IMR-90 (cell line): Measurements from ENCODE around the gene KCNH5. TPM values are rescaled to one million over a fixed set of nuclear protein-coding genes. Genes with fewer than 3 reads are reported as not detected.

Experiments used
- ATAC-seq: fragments of 200-7000 bp; cut with Tn5 transposase; 2 replicates; pipeline ENCODE4 v1.9.1; 2020; ENCODE audit warnings: low read depth, mild to moderate bottlenecking, moderate library complexity
- BruUV-seq: library from RNA; stranded (reverse); fragments of 400-500 nt; replicated peaks from 2 replicates; lab custom pipeline; 2021; lab: Mats Ljungman, UMichigan
- CTCF ChIA-PET: fragments of 300-600 bp; formaldehyde crosslinking; extraction: SDS; loops from one replicate; lab custom pipeline; 2021; ENCODE audit warnings: antibody characterized with exemption; lab: Yijun Ruan, JAX
- POLR2A ChIA-PET: fragments of 300-600 bp; sonication (Branson Sonifier 250); formaldehyde crosslinking; loops from one replicate; lab custom pipeline; 2022; ENCODE audit warnings: antibody characterized with exemption; ENCODE audit not compliant: unreplicated experiment; lab: Charles Lee
- DNase-seq: peaks from one replicate; pipeline ENCODE4 v3.0.0; 2013
- H2AFZ ChIP-seq: replicated peaks from 2 replicates; pipeline ENCODE3; 2013; ENCODE audit warnings: low read length, mild to moderate bottlenecking; ENCODE audit not compliant: poor library complexity
- H2AK5ac ChIP-seq: 2 replicates; pipeline ENCODE4 v1.6.1; 2013; ENCODE audit warnings: low read depth, low read length, inconsistent platforms
- H2AK9ac ChIP-seq: replicated peaks from 2 replicates; pipeline ENCODE3; 2013; ENCODE audit warnings: mild to moderate bottlenecking, low read depth, low read length, moderate library complexity; ENCODE audit not compliant: poor library complexity
- H2BK120ac ChIP-seq: 2 replicates; pipeline ENCODE4 v1.6.1; 2013; ENCODE audit warnings: low read depth, low read length, inconsistent platforms
- H2BK15ac ChIP-seq: 3 replicates; pipeline ENCODE4 v1.6.1; 2013; ENCODE audit warnings: low read depth, low read length, inconsistent platforms
- H2BK20ac ChIP-seq: 2 replicates; pipeline ENCODE4 v1.6.1; 2013; ENCODE audit warnings: low read depth, mild to moderate bottlenecking, inconsistent platforms, low read length, moderate library complexity
- H2BK5ac ChIP-seq: 2 replicates; pipeline ENCODE4 v1.6.1; 2013; ENCODE audit warnings: mild to moderate bottlenecking, low read depth, low read length, inconsistent platforms; ENCODE audit not compliant: poor library complexity, severe bottlenecking
- H3K14ac ChIP-seq: replicated peaks from 2 replicates; pipeline ENCODE4 v1.6.1; 2013; ENCODE audit warnings: low read depth, low read length, inconsistent platforms
- H3K18ac ChIP-seq: 2 replicates; pipeline ENCODE4 v1.6.1; 2013; ENCODE audit warnings: low read depth, low read length, control low read depth
- H3K23ac ChIP-seq: 2 replicates; pipeline ENCODE4 v1.6.1; 2013; ENCODE audit warnings: low read depth, low read length, inconsistent platforms
- H3K27ac ChIP-seq: 2 replicates; pipeline ENCODE4 v1.5.1; 2013; ENCODE audit warnings: mild to moderate bottlenecking, control low read depth, low read length; ENCODE audit not compliant: insufficient read depth
- H3K27me3 ChIP-seq: 2 replicates; pipeline ENCODE4 v1.6.1; 2013; ENCODE audit warnings: low read length; ENCODE audit not compliant: control insufficient read depth, insufficient read depth
- H3K36me3 ChIP-seq: 2 replicates; pipeline ENCODE4 v1.6.1; 2013; ENCODE audit warnings: low read length, mixed read lengths; ENCODE audit not compliant: control insufficient read depth, insufficient read depth
- H3K4ac ChIP-seq: 2 replicates; pipeline ENCODE4 v1.6.1; 2013; ENCODE audit warnings: low read depth, low read length, inconsistent platforms
- H3K4me1 ChIP-seq: 2 replicates; pipeline ENCODE4 v1.6.1; 2013; ENCODE audit warnings: low read length, mixed read lengths; ENCODE audit not compliant: control insufficient read depth, insufficient read depth
- H3K4me2 ChIP-seq: 2 replicates; pipeline ENCODE4 v1.6.1; 2013; ENCODE audit warnings: low read depth, mild to moderate bottlenecking, control low read depth, low read length, moderate library complexity
- H3K4me3 ChIP-seq: 2 replicates; pipeline ENCODE4 v1.5.1; 2013; ENCODE audit warnings: low read depth, mild to moderate bottlenecking, control low read depth, low read length, moderate library complexity; ENCODE audit not compliant: insufficient read depth
- H3K56ac ChIP-seq: 2 replicates; pipeline ENCODE4 v1.6.1; 2013; ENCODE audit warnings: low read length, inconsistent platforms; ENCODE audit not compliant: insufficient read depth; ENCODE audit errors: extremely low read depth
- H3K79me1 ChIP-seq, 2 experiments: 2 replicates each; pipeline ENCODE4 v1.6.1; 2013; ENCODE audit warnings: low read length in 2 of 2, inconsistent platforms in 1 of 2, low read depth in 1 of 2
- H3K9ac ChIP-seq: 2 replicates; pipeline ENCODE4 v1.6.1; 2013; ENCODE audit warnings: low read depth, low read length, control low read depth
- H3K9me1 ChIP-seq: 2 replicates; pipeline ENCODE4 v1.6.1; 2013; ENCODE audit warnings: low read length, inconsistent platforms; ENCODE audit not compliant: insufficient read depth
- H3K9me3 ChIP-seq: 2 replicates; pipeline ENCODE4 v1.6.1; 2013; ENCODE audit warnings: low read length; ENCODE audit not compliant: control insufficient read depth, insufficient read depth
- H4K20me1 ChIP-seq: 2 replicates; pipeline ENCODE4 v1.6.1; 2013; ENCODE audit warnings: low read length, inconsistent platforms; ENCODE audit not compliant: insufficient read depth
- H4K5ac ChIP-seq: 2 replicates; pipeline ENCODE4 v1.6.1; 2013; ENCODE audit warnings: mild to moderate bottlenecking, low read depth, low read length, control low read depth
- H4K8ac ChIP-seq, 2 experiments: 2 replicates each; pipeline ENCODE4 v1.6.1; 2013; ENCODE audit warnings: low read depth in 2 of 2, low read length in 2 of 2, control low read depth in 1 of 2, inconsistent platforms in 1 of 2
- H4K91ac ChIP-seq: 2 replicates; pipeline ENCODE4 v1.6.1; 2013; ENCODE audit warnings: low read depth, low read length, inconsistent platforms; ENCODE audit not compliant: insufficient read depth
- MAFK ChIP-seq: IDR thresholded peaks from 2 replicates; pipeline ENCODE4 v1.6.1; 2012; ENCODE audit warnings: low read depth, low read length, improper control_type of control experiment
- SMC3 ChIP-seq: fragments of 150-350 bp; IDR thresholded peaks from 2 replicates; pipeline ENCODE4 v1.6.1; 2016; ENCODE audit warnings: low read depth, mild to moderate bottlenecking, antibody characterized with exemption, low read length, moderate library complexity
- WGBS, 2 experiments: methylation state at CpG; one replicate each; pipeline versions ENCODE4 v1.1.5 to v1.1.7; 2013; ENCODE audit warnings: missing lambda C conversion rate in 2 of 2; ENCODE audit not compliant: insufficient read length in 1 of 2; ENCODE audit errors: extremely low coverage in 2 of 2; 5-methylcytosine and 5-hydroxymethylcytosine counted together
- dilution Hi-C: fragments of 300-500 bp; cut with HindIII; formaldehyde crosslinking; loops from one replicate; pipeline ENCODE4 v1.14.3; 2018; ENCODE audit warnings: low sequenced_read_pairs; ENCODE audit not compliant: unreplicated experiment
- in situ Hi-C: fragments of 300-500 bp; cut with MboI; formaldehyde crosslinking; loops from 3 replicates; pipeline ENCODE4 v1.14.3; 2019; ENCODE audit warnings: low sequenced_read_pairs, inconsistent platforms, mixed read lengths
- intact Hi-C: fragments of 100-400 bp; cut with micrococcal nuclease; formaldehyde crosslinking; loops from 2 replicates; pipeline ENCODE4 v1.10.0; 2022
- polyA plus RNA-seq, 3 experiments: library from polyadenylated mRNA; depleted of rRNA; stranded (reverse); fragments of >200 nt; gene quantifications; 2 replicates each; pipeline ENCODE4 v1.2.3, GENCODE V29; 2012; ENCODE audit warnings: low replicate concordance in 1 of 3
- total RNA-seq: library from RNA; depleted of rRNA; stranded (reverse); fragments of >200 nt; gene quantifications from 2 replicates; pipeline ENCODE4 v1.2.3, GENCODE V29; 2012

The KCNH5 gene
- total and polyA plus RNA-seq, 2 of the 4 experiments (the other 2 are of a cell fraction), result under 0.01 to 0.03 TPM

GRCh38 chr14:62776300-62776699 is 269.0 kb downstream of the KCNH5 start:
- H3K4me2 ChIP-seq, result no peak overlapping the region
- no peak overlapping the region for H3K56ac ChIP-seq
- peak overlapping the region; percentile 29; the same call in 1 of the 2 replicates for H3K27ac ChIP-seq
- in situ Hi-C loops, result no loop called here
- H4K5ac ChIP-seq, result no peak overlapping the region; the same call in 1 of the 2 replicates
- H2AK9ac ChIP-seq, result no peak overlapping the region
- H2BK20ac ChIP-seq, result no peak overlapping the region; the same call in 1 of the 2 replicates
- dilution Hi-C loops, result no loop called here
- H3K9me3 ChIP-seq, result no peaks in the 10 kb centered on the region
- ChIA-PET CTCF (no interaction called here), POLR2A (no interaction called here)
- DNase-seq (peak; percentile 86), ATAC-seq (peak; percentile 78)
- no peak for TF ChIP-seq SMC3
- no peak for TF ChIP-seq MAFK
- no TSS peak for BruUV-seq
- H3K27me3 ChIP-seq, result no peaks in the 10 kb centered on the region
- H3K9me1 ChIP-seq, result no peaks in the 10 kb centered on the region; the same call in 1 of the 2 replicates
- H4K20me1 ChIP-seq, result no peaks in the 10 kb centered on the region
- no peak overlapping the region for H2AK5ac ChIP-seq
- H3K18ac ChIP-seq, result peak overlapping the region; percentile 27; the same call in 1 of the 2 replicates
- H2BK15ac ChIP-seq, result no peak overlapping the region
- H3K4me3 ChIP-seq, result no peak overlapping the region
- H3K14ac ChIP-seq, result no peak overlapping the region
- intact Hi-C loops, result no loop called here
- peak overlapping the region; percentile 2; the same call in 1 of the 2 replicates for H3K4ac ChIP-seq
- peaks cover 3% of the 10 kb centered on the region for H3K4me1 ChIP-seq
- no peak overlapping the region for H4K8ac ChIP-seq
- no peak overlapping the region for H4K91ac ChIP-seq
- H3K79me1 ChIP-seq, result no peaks in the 10 kb centered on the region
- WGBS, 2 experiments, result no CpG with 5 or more reads among the region's 1 CpG
- H2BK5ac ChIP-seq, result no peak overlapping the region
- H3K9ac ChIP-seq, result no peak overlapping the region
- H2BK120ac ChIP-seq, result peak overlapping the region; percentile 61; the same call in 1 of the 2 replicates
- no peak overlapping the region for H2AFZ ChIP-seq
- no peak overlapping the region for H3K23ac ChIP-seq
- H3K36me3 ChIP-seq, result no peaks in the 10 kb centered on the region
